Kidney capillary endothelial cell (primary cell): ENCODE results near the gene PHRF1.

Source experiments
- DNase-seq: peaks from one replicate; pipeline ENCODE4 v3.0.0-alpha.2; 2018; ENCODE audit warnings: low spot score

Gene PHRF1, protein sequence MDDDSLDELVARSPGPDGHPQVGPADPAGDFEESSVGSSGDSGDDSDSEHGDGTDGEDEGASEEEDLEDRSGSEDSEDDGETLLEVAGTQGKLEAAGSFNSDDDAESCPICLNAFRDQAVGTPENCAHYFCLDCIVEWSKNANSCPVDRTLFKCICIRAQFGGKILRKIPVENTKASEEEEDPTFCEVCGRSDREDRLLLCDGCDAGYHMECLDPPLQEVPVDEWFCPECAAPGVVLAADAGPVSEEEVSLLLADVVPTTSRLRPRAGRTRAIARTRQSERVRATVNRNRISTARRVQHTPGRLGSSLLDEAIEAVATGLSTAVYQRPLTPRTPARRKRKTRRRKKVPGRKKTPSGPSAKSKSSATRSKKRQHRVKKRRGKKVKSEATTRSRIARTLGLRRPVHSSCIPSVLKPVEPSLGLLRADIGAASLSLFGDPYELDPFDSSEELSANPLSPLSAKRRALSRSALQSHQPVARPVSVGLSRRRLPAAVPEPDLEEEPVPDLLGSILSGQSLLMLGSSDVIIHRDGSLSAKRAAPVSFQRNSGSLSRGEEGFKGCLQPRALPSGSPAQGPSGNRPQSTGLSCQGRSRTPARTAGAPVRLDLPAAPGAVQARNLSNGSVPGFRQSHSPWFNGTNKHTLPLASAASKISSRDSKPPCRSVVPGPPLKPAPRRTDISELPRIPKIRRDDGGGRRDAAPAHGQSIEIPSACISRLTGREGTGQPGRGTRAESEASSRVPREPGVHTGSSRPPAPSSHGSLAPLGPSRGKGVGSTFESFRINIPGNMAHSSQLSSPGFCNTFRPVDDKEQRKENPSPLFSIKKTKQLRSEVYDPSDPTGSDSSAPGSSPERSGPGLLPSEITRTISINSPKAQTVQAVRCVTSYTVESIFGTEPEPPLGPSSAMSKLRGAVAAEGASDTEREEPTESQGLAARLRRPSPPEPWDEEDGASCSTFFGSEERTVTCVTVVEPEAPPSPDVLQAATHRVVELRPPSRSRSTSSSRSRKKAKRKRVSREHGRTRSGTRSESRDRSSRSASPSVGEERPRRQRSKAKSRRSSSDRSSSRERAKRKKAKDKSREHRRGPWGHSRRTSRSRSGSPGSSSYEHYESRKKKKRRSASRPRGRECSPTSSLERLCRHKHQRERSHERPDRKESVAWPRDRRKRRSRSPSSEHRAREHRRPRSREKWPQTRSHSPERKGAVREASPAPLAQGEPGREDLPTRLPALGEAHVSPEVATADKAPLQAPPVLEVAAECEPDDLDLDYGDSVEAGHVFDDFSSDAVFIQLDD (N-terminal part only)

DNA sequence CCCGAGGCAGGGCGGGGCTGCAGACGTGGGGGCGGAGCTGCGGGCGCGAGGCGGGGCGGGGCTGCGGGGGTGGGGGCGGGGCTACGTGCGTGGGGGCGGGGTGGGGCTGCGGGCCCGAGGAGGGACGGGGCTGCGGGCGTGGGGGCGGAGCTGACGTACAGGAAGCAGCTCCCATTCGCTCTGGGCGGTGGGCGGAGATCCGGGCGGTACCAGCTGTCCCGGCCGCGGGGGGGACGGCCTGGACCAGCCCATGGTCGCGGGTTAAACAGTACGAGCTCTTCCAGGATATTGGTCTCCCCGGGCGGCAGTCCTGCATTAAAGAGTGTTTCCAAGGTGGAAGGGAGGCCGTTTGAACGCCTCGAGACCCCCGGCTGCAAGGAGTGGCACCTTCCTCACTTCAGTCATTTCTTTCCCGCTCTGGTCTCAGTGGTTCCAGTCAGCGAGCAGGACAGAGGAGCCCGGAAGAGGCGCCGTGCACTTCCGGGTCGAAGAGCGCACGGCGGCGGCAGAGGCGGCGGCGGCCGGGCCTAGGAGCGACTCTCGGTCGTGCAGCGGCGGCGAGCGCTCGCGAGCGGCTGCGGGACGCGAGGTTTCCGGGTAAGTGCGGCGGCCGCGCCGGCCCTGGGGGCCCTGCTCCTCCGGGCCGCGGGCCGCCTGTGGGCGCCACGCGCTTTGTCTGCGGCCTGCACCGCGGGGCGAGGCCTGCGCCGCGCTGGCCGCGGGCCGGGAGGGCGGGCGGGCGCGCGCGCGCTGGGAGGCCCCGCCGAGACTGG, at the start of gene PHRF1:
Gene PHRF1, plus strand, starts transcription at position 475 of the 773 bp plus-strand sequence. CDS start 5,043 bp downstream, outside the sequence.
- DNase-seq: peak; percentile 84

DNA sequence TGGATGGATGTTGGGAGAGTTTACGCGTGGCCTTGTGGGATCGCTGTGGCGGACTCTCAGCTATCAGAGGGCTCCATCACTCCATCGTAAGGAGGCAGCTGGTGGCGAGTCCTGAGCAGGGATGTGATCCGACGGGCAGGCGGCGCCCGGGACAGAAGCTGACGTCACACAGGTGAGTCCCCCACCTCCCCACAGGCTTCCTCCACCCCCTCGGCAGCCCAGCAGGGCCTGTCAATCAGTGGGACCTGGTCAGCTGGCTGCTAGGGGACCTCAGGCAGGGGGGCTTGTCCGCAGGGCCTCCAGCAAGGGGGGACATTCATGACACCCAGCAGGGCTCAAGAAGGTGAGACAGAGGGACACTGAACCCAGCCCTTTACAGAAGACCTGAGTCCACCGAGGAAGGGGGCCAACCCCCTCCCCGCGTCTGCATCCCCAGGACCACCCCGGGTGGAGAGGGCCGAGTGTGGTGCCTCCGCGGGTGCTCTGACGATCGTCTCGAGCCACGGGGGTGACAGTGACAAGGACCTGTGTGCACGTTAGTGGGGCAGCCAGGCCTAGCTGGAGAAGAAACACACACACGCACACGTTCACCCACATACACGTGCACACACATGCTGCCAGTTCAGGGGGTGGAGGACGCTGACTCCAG, 48.0 kb upstream of the PHRF1 start:
- no peak for DNase-seq

DNA sequence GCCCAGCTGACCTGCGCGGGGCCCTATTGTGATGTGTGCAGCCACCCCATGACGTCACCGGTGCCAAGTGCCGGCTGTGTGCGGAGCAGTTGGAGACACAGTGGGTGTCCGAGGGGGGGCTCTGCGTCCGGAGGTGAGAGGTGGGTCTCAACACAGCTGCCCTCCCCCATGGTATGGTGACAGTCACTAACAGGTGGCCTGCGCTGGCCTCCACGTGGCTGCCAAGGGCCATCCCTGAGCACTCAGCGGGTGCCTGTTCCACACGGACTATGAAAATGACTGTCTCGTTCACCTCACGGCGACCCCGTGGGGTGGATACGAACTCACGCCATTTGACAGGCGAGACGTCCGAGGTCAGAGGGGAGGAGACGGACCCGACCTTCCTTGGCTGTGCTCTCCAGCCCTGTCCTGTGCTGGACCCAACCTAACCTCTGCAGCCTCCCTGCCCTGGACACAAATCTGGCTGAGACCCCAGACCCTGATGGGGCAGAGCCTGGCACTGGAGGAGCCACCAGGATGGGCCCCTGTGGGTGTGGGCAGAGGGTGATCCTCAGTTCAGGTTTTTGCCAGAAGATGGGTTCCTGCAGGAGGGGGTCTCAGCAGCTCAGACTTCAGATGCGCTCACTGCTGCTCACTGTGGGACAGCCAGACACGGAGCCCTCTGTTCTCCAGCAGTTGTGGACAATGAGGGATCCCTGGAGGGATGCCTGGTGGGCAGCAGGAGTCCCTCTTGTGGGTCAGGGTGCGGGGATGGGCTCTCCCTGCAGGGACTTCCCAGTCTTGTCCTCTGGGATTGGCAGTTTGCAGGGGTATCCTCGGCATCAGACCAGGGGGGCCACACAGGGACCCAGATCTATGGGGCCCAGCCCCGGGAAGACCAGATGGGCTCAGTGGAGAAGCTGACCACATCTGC, 47.2 kb upstream of the PHRF1 start:
- DNase-seq: no peak

DNA sequence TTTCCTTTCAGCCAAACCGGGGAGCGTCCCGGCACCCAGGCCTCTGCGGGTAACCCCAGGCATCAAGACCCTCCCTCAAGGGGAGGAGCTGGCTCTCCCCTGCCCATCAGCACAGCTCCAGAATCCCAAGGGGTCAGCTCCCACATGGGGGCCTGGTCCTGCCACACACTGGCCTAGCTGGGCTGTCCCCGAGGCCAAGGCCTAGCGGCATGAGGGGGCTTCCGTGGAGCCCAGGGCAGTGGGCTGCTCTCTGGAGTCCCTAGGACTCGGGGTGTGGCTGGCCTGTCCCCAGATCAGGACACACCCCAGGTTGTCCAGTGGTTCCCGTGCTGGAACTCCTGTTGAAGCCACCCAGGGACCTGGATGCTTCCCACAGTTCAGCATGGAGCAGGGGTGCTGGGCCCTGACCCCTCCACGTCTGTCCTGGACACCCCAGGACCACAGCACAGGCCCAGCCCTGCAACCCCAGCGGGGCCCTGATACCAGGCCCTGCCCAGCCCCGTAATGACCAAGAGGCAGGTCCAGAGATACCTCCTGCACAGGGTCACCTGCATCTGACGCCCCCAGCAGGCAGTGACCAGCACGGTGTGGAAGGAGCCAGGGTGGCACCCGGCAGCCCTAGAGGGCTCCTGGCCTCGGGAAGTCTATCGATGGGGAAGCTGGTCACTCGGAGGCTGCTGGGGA, 46.4 kb upstream of the PHRF1 start:
- no peak for DNase-seq

DNA sequence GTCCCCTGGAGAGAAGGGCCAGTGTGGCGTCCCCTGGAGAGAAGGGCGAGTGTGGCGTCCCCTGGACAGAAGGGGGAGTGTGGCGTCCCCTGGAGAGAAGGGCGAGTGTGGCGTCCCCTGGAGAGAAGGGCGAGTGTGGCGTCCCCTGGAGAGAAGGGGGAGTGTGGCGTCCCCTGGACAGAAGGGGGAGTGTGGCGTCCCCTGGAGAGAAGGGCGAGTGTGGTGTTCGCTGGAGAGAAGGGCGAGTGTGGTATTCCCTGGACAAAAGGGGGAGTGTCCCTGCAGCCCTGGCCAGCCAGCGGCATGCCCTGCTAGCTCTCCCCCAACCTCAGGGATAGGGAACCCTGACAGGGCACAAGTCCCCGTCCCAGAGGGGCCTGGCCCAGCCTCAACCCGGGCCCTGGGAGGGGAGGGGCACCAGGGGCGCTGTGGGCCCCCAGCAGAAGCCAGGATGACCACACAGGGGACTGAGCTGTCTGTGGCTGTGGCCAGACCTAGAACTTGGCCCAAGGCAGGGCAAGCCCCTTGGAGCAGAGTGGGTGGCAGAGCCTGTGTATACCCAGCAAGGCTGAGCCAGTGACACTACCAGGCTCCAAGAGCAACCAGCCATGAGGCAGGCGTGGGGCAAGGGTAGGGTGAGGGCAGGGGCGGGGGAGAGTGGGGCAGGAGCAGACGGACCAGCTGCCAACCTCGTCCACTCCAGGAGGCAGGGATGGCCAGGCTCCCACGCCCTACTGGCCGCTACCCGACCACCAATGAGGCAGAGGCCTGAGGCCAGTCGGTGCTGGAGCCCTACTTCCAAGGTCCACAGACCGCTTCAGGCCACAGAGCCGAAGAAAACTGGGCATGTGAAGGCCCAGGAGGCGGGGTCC, 45.1 kb upstream of the PHRF1 start:
- no peak for DNase-seq

DNA sequence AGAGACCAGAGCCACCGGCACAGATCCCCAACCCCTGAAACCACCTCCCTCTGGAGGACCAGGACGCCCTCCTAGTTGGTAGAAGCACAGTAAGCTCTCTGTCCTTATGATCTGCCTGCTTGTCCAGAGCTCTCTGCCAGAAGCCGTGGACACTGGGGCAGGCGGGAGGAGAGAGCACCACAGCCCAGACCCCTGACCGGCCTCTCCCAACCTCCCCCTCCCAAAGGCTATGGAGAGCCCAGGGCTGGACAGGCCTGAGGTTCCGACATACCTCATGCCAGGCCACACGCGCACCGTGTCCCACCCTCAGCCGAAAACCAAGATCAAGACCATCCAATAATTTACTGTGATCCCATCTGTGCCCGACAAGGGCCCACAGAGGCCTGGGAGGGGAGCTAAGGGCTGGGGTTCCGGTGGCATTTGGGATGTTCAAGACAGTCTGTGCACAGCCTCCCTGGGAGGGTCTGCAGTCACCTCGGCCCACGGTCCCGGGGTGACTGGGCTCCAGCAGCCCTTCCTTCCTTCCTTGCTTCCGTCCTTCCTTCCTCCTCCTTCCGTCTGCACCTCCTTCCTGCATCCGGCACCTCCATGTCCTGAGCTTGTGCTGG, 44.2 kb upstream of the PHRF1 start:
- no peak for DNase-seq

DNA sequence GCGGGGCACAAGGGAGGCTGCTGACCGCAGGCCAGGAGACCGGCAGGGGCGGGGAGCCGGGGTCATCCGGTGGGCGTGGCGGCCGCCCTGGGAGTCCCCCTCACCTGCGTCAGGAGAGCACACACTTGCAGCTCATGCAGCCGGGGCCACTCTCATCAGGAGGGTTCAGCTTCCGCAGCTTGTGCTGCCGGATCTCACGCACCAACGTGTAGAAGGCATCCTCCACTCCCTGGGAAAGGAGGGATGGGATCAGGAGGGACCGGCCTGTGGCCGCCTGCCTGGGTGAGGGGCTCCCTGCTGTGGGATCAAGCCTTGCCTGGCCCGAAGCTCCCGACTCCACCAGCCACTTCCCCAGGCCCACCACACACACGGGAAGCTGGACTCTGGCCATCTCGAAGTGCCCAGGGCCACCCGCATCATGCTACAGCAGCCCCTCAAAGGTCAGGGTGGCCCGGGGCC, 43.7 kb upstream of the PHRF1 start:
- DNase-seq: no peak

DNA sequence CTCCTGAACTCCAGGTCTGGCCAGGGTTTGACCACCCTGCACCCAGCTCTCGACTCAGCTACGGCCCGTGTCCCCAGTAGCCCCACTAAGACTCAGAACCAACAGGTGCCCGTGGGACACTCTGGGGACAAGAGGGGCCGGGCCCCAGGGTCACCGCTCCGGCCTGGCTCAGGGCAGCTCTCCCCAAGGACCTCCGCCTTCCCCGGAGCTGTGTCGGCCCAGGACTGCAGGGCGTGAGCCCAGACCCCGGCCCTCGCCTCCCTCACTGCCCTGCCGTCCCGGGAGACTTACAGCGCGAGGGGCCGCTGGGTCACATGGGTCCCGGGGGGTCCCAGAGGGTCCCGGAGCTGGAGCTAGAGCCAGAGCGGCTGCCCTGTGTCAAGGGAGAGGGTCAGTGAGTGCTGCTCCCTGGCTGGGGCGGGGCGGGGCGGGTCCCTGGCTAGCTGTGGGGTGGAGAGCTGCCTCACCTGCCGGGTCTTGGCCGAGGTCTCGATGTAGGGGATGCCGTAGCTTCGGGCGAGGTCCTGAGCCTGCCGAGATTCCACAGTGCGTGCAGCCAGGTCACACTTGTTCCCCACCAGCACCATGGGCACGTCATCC, 43.2 kb upstream of the PHRF1 start:
- no peak for DNase-seq

DNA sequence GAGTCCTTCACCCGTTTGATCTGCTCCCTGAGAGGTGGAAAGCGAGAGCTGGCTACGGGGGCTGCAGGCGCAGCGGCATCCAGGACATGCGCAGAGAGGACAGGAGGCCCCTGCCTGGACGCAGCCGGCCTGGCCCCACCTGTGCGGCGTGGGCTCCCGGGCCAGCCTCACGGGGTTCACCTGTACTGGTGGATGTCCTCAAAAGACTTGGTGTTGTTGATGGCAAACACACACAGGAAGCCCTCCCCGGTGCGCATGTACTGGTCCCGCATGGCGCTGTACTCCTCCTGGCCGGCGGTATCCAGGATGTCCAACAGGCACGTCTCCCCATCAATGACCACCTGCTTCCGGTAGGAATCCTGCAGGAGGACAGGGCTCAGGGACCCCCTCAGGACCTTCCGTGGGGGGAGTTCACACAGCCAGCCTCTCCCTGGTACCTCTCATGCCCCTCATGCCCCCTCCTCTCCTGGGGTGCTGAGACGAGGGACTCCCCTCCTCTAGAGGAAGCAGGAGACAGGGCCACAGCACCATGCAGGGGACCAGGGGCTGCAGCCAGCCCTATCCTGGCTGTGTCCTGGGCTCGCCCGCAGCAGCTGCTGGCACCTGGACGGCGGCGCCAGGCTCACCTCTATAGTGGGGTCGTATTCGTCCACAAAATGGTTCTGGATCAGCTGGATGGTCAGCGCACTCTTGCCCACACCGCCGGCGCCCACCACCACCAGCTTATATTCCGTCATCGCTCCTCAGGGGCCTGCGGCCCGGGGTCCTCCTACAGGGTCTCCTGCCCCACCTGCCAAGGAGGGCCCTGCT, 42.5 kb upstream of the PHRF1 start:
- no peak for DNase-seq

DNA sequence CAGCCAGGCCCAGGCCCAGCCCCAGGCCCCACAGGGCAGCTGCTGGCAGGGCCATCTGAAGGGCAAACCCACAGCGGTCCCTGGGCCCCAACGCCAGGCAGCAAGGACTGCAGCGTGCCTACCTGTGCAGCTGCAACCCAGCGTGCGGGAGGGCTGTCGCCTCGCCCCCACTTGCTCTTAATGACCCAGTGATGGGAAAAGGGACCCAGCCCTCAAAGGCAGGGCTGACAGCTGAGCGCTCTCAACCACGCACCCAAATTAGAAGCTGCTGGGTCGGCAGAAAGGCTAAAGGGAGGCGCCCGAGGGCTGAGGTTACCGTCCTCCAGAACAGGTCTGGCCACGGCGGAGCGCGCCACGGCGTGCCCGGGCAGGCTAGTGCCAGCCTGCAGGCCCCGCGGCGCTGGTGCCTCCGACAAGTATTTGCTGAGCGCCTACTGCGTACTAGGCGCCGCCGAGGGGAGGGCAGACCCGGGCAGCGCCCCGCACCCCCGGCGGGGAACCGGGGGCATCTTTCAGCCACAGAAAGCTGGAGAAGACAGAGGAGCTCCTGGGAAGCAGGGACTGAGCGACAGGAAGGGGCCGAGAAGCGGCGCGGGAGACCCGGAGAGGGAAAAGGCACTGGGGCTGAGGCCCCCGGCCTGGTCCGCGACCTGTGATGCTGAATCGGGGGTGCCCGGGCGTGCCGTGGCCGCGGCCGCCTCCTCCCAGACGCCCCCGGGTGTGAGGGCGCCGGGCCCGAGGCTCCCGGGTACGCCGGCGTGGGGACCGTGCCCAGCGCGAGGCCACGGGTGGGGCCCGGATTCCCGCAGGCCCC, 41.7 kb upstream of the PHRF1 start:
- no peak for DNase-seq

DNA sequence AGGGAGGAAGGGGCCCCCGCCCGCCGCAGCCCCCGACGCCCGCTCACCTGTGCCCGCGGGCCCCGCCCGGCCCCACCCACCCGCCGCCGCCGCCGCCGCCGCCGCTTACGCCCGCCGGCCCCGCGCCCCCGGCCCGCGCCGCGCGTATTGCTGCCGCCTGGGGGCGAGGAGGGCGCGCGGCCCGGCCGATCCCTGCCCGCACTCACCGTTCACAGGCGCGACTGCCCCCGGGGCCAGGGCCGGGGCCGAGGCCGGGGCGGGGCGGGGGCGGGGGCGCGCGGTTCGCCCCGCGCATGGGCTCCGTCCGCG, 41.1 kb upstream of the PHRF1 start:
- DNase-seq: no peak

DNA sequence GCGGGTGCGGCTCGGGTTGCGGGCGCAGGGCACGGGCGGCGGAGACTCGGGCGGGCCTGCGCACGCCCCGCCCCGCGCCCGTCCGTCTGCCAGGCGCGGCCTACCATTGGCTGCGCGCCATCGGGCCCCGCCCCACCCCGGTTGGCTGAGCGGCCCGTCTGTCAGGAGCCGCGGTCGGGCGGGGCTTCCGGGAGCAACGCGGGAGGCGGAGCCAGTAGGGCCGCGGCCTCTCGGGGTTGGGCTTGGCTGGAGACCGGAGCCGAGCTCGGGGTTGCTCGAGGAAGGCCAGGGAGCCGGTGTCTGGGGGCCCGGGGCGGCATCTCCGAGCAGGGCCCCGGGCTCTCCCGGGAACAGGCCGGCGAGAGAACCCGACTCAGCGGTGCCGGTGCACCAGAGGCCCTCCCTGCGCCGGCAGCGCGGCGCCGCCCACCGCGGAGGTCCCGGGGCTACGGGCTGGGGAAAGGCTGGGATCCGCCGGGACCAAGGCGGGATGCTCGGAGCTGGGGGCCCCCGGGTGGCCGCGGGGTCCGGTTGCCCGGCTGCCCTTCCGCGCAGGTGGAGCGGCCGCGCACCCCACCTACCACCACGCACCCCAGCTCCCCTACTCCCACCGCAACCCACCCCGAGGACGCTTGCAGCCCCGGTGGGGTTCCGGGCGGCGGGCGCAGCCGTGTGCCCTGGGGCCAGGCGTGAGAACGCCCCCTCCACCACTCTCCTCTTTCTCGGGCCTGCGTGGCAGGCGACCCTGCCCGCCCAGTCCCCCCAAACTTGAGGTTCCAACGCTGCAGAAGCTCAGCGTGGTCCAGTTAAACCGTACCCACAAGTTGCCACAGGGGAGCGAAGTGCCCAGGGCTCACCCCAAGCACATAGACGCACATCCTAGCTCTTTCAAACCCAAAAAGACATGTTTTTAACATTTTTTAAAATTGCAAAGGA, 40.5 kb upstream of the PHRF1 start, which contains the start of gene HRAS:
Gene HRAS, minus strand, starts transcription at position 58 of the 936 bp plus-strand sequence.
- peak; percentile 93 for DNase-seq

DNA sequence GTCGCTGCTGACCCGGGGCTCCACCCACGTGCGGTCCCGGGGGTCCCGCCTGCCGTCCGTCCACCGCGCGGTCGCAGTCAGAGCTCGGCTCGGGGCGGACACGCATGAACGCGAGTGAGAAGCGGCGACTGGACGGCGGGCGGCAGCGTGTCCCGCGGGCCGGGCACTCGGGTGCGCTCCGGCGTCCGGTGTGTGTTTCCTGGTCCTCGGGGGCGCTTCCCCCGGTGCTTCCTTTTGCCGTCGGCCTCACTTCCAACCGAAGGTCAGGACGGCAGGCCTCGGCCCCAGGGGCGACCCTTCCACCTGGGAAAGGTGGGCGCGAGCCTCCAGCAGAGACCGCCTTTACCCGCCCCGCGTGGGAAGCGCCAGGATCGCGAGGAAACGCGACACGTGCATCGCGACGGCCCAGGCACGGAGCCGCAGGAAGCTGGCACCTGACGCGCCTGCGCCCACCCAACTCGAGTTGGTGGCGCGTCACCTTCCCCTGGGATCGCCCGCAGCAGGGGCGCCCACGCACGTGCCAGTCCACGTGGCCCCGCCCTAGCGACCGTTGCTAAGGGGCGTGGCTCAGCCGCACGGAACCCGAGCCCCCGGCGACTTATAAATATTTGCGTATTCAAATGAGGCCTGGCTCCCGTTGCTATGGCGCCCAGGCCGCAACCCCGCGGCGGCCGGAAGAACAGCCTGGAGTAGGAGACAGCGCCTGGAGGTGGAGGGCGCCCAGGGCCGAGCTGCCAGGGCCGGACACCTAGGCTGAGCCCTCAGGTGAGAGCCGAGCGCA, 39.2 kb upstream of the PHRF1 start, which contains the start of gene LRRC56:
Gene LRRC56, plus strand, starts transcription at position 687 of the 781 bp plus-strand sequence. CDS start 3,158 bp downstream, outside the sequence.
- peak; percentile 60 for DNase-seq
